WTC11 (cell line): ENCODE data around the gene BDH1.
A peak's percentile ranks its signal among the peaks of the same experiment; 100 is the strongest.

ENCODE experiments used
- CBFB ChIP-seq: sonication (generic); formaldehyde crosslinking; IDR thresholded peaks from 2 replicates; pipeline ENCODE4 v1.8.1; 2022; ENCODE audit warnings: mild to moderate bottlenecking, low read depth, missing genetic modification reagents
- CTCF ChIP-seq: fragments of 200-600 bp; IDR thresholded peaks from 2 replicates; pipeline ENCODE4 v1.8.0; 2022; ENCODE audit warnings: antibody characterized with exemption
- ETV6 ChIP-seq: sonication (generic); formaldehyde crosslinking; IDR thresholded peaks from 2 replicates; pipeline ENCODE4 v1.8.1; 2022; ENCODE audit warnings: mild to moderate bottlenecking, missing genetic modification reagents
- FOXP4 ChIP-seq: sonication (generic); formaldehyde crosslinking; IDR thresholded peaks from 2 replicates; pipeline ENCODE4 v1.8.0; 2022; ENCODE audit warnings: mild to moderate bottlenecking, missing genetic modification reagents
- MXD4 ChIP-seq: fragments of 250-450 bp; sonication (Bioruptor Pico); IDR thresholded peaks from 2 replicates; pipeline ENCODE4 v1.8.0; 2021; ENCODE audit warnings: mild to moderate bottlenecking, moderate library complexity, borderline replicate concordance
- NFYB ChIP-seq: sonication (generic); formaldehyde crosslinking; conservative IDR thresholded peaks from 2 replicates; pipeline ENCODE4 v1.8.0; 2022; ENCODE audit warnings: low read depth, missing genetic modification reagents
- RELA ChIP-seq: sonication (generic); formaldehyde crosslinking; IDR thresholded peaks from 2 replicates; pipeline ENCODE4 v1.8.1; 2022; ENCODE audit warnings: missing genetic modification reagents, mild to moderate bottlenecking, borderline replicate concordance
- RORB ChIP-seq: fragments of 250-450 bp; sonication (Bioruptor Pico); IDR thresholded peaks from 2 replicates; pipeline ENCODE4 v1.9.0; 2021; ENCODE audit warnings: mild to moderate bottlenecking
- TEAD4 ChIP-seq: sonication (generic); formaldehyde crosslinking; IDR thresholded peaks from 2 replicates; pipeline ENCODE4 v1.8.0; 2022; ENCODE audit warnings: mild to moderate bottlenecking, missing genetic modification reagents
- USF1 ChIP-seq: sonication (generic); formaldehyde crosslinking; IDR thresholded peaks from 2 replicates; pipeline ENCODE4 v1.8.0; 2022; ENCODE audit warnings: mild to moderate bottlenecking, missing genetic modification reagents
- USF2 ChIP-seq: sonication (generic); formaldehyde crosslinking; IDR thresholded peaks from 2 replicates; pipeline ENCODE4 v1.8.1; 2023; ENCODE audit warnings: mild to moderate bottlenecking, missing genetic modification reagents, moderate library complexity
- ZNF416 ChIP-seq: fragments of 250-450 bp; sonication (Bioruptor Pico); IDR thresholded peaks from 2 replicates; pipeline ENCODE4 v1.9.0; 2021; ENCODE audit warnings: mild to moderate bottlenecking, inconsistent platforms

- TF ChIP-seq USF2 (CRISPR knock-in tag) (no peak), TEAD4 (CRISPR knock-in tag) (no peak), RORB (CRISPR knock-in tag) (no peak), MXD4 (CRISPR knock-in tag) (no peak), CTCF (no peak), RELA (CRISPR knock-in tag) (no peak), USF1 (CRISPR knock-in tag) (no peak), CBFB (CRISPR knock-in tag) (no peak), ETV6 (CRISPR knock-in tag) (0 out of 2 replicates have a peak, but pooled peaks have one; percentile 24), FOXP4 (no peak), NFYB (CRISPR knock-in tag) (no peak), ZNF416 (no peak)
These were observed 35.2 kb downstream of the BDH1 start for GRCh38 chr3:197520311-197521276.
